ENCODE data around the gene CTSH.

DNA sequence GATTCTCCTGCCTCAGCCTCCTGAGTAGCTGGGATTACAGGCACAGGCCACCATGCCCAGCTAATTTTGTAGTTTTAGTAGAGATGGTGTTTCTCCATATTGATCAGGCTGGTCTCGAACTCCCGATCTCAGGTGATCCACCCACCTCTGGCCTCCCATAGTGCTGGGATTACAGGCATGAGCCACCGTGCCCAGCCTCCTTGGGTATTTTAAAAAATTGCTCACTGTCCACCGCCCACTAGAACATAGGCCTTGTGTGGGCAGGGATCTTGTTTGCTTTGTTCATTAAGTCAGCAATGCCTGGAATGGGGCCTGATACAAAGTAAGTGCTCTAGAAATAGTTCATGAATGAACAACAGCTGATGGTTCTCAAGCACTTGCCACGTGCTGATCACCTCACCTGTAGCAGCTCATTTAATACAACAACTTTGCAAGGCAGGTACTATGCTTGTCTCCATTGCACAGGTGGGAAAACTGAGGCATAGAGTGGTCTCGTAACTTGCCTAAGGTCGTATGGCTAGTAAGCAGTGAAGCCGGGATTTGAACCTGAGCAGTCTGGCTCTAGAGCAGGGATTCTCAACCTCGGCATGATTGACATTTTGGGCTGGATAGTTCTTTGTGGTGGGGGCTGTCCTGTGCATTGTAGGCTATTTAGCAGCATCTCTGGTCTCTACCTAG is 12.7 kb upstream of the CTSH start:
- TF ChIP-seq, protein P1, sequence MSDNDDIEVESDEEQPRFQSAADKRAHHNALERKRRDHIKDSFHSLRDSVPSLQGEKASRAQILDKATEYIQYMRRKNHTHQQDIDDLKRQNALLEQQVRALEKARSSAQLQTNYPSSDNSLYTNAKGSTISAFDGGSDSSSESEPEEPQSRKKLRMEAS (IDR thresholded peaks at IDR 0.05), result no peak
- no peak for TF ChIP-seq TEAD4 (IDR thresholded peaks at IDR 0.05)
